GM18505 (cell line): ENCODE measurements around the gene OLFM3.

Experiments
- ATAC-seq: cut with Tn5 transposase; IDR thresholded peaks from one replicate; pipeline ENCODE4 v1.9.1; 2021; ENCODE audit not compliant: unreplicated experiment
- POLR2A ChIP-seq: IDR thresholded peaks from 4 replicates; pipeline ENCODE4 v1.6.1; 2011; ENCODE audit warnings: borderline replicate concordance; ENCODE audit not compliant: insufficient read depth, insufficient read length; ENCODE audit errors: extremely low read depth

Gene OLFM3

DNA sequence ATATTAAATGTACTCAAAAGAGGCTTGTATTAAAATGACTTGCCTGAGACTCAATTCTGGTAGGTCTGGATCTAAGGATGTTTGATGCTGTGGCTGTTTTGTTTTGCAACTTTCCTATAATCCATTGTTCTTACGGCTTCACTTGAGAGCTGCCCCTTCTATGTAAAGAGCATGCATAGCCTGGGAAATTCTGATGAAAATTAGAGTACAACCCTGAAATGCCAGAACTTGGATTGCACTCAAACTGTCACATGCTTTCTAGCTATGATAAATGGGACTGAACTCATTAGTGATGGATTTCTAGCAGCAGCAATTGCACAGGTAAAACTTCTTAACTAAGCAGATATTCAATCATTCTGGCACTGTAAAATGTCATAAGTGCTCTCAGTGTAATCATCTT lies 67.9 kb downstream of the OLFM3 start:
- TF ChIP-seq POLR2A = no peak
- no peak for ATAC-seq

DNA sequence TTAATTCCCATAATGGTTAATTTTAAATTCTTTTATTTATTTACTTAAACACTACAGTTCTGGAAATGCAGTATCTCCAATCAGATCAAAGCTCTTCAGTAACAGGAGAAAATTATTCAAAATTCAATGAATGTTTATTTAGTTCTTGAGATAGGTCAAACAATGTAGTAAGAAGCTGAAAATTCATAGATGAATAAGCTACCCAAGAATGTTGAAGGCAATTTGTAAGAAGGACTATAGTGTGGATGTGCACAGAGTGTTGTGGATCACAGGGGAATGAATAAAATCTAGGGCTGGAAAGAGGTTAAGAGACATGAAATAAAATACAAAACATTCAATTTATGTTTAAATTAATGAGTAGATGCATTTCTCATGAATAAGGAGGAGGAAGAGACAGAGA lies 72.0 kb downstream of the OLFM3 start:
- ATAC-seq = no peak
- no peak for TF ChIP-seq POLR2A

DNA sequence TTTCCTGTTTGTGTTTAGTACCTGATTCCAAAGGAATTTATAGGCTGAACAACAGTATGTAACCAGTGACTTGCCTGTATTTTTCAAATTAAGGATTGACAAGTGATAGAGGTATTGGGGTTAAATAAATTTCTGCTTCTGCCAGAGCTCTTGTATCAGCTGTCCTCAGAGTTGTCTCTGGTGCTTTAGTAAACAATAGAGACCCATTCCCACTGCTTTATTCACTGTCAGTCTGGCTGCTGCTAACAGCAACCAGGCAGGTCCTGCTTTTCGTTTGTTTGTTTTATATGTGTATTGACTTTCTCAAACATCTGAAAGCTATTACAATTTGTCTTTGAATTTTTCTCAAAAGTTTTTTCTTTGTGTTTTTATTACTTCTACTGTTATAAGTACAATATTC lies 76.1 kb downstream of the OLFM3 start:
- no peak for ATAC-seq
- TF ChIP-seq POLR2A = no peak

GRCh38 chr1:101918277-101918676 lies 78.4 kb downstream of the OLFM3 start:
- no peak for ATAC-seq
- TF ChIP-seq POLR2A = no peak

- TF ChIP-seq POLR2A = no peak
- no peak for ATAC-seq
Measured at GRCh38 chr1:101915597-101915996, 81.1 kb downstream of the OLFM3 start.

DNA sequence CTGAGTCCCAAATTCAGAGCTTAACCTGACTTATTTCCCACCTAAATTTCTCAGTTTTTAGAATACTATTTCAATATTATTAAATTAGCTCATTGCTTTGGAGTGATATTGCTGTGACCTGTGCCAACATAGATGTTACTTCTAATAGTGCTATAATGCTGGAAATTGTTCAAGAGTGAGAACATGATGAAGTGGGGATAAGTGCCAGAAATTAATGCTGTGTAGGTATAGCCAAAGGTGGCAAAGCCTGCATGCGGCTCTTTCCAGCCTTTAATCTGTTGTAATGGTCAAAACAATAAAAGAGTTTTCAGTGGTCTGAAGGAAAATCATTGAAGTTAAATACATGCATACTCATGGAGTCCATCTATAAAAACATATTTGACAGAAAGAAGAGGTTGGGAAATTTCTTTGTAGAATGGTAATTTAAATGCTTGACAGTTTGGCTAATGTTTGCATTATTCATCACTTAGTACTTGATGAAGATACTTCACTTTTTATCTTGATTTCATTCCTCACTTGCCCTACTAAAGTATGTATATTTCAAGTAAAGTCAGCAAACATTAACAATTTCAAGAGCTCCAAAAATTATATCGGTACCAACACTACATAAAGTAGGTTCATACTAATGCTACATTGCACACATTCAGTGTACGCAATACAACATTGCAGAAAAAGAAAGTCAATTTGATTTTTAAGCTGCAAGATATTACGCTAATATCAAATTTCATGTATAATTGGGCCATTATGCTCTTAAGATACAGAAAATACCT lies 82.1 kb downstream of the OLFM3 start:
- no peak for TF ChIP-seq POLR2A
- ATAC-seq = no peak

GRCh38 chr1:101911894-101912293 lies 84.8 kb downstream of the OLFM3 start:
- TF ChIP-seq POLR2A = no peak
- no peak for ATAC-seq

DNA sequence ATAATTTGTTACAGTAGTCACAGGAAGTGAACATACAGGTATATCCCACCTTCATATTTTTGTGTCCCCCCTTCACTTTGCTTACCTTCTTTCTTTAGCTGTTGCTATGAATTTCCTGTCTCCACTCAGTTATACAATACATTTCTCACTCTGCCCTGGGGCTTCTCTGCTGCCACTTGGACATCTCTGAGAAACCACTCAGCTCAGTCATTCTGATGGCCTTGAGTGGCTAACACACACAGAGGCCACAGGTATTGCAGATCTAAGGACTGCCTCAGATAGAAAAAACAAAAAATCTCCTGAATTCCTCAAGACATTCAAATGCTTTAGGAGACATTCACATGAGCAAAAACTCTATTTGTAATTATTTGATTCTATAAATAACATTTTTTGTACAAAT lies 87.7 kb downstream of the OLFM3 start:
- TF ChIP-seq POLR2A = no peak
- ATAC-seq = no peak

- TF ChIP-seq POLR2A = no peak
- ATAC-seq = no peak
Measured at GRCh38 chr1:101907264-101907663, 89.5 kb downstream of the OLFM3 start.

- ATAC-seq = no peak
- no peak for TF ChIP-seq POLR2A
Measured at GRCh38 chr1:101905283-101905835, 91.4 kb downstream of the OLFM3 start.

DNA sequence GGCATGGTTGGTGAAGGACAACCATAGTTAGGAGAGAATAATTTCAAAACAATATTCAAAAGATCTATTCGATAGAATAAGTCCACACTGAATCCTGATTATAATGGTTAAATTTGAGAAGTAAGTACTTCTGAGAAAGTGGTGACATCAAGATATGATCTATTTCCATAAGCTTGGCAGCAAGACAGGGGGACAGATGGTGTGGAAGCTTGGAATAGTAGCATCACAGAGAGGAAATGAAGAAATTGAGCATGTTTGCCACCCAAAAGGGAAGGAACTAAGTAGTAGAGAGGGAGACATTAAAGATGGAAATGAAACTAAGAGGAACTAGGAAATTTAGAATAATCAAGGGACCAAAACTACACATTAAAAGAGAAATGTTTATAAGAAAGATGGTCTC lies 94.5 kb downstream of the OLFM3 start:
- no peak for TF ChIP-seq POLR2A
- no peak for ATAC-seq

GRCh38 chr1:101898137-101898536 lies 98.6 kb downstream of the OLFM3 start:
- TF ChIP-seq POLR2A = no peak
- ATAC-seq = no peak

DNA sequence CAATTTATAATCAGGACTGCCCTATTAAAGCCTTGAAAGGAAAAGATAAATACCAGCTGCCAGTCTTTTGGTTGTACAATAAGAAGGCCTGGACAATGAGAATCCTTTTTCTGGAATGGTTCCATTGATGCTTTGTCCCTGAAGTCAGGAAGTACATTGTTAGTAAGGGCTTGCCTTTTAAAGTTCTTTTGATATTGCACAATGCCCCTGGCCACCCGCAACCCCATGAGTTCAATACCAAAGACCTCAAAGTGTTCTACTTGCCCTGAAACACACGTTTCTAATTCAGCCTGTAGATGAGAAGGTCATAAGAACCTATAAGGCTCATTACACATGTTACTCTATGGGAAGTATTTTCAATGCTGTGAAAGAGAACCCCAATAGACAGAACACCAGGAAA lies 112.1 kb downstream of the OLFM3 start:
- TF ChIP-seq POLR2A = no peak
- ATAC-seq = no peak

DNA sequence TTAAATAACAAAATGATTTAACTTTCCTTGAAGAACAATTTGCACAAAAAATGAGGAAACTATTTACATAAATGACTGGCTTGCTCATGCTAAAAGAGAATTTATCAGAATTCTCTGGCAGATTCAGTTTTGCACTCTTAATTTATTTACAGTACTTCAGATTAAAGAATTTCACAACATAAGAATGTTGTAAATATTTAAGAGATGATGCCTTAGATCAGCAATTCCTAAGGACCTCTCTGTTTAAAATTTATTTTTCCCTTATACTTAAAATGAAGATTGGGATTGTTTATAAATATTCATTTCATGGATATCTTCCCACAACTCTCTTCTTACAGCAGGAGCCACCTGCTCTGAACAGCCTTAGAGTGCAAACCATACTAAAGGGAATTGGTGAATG lies 120.8 kb downstream of the OLFM3 start:
- TF ChIP-seq POLR2A = no peak
- ATAC-seq = no peak

GRCh38 chr1:101873672-101874071 lies 123.1 kb downstream of the OLFM3 start:
- no peak for TF ChIP-seq POLR2A
- no peak for ATAC-seq

- no peak for ATAC-seq
- no peak for TF ChIP-seq POLR2A
Measured at GRCh38 chr1:101859941-101860340, 136.8 kb downstream of the OLFM3 start.

GRCh38 chr1:101854271-101854670 lies 142.5 kb downstream of the OLFM3 start:
- ATAC-seq = no peak
- TF ChIP-seq POLR2A = no peak
